Transverse colon (tissue), 4 donors: ENCODE data around the gene CLIC5. TPM values are rescaled to one million over a fixed set of nuclear protein-coding genes. Genes with fewer than 3 reads are reported as not detected.

Experiments used
- DNase-seq: peaks from one replicate; pipeline ENCODE4 v3.0.0-alpha.2; 2019
- H3K27ac ChIP-seq, 4 donors: fragments of 200-600 bp; sonication (generic); 2 replicates each; pipeline ENCODE4 v1.5.1; 2016 to 2018; ENCODE audit warnings: inconsistent platforms in 4 of 4
- H3K27me3 ChIP-seq: fragments of 200-600 bp; sonication (generic); 2 replicates; pipeline ENCODE4 v1.5.1; 2017; ENCODE audit warnings: inconsistent platforms
- H3K36me3 ChIP-seq, 4 donors: fragments of 200-600 bp; sonication (generic); 2 replicates each; pipeline ENCODE4 v1.5.1; 2017 to 2019; ENCODE audit warnings: inconsistent platforms in 4 of 4
- H3K4me1 ChIP-seq, 4 donors: fragments of 200-600 bp; sonication (generic); 2 replicates each; pipeline ENCODE4 v1.5.1; 2017 to 2020; ENCODE audit warnings: inconsistent platforms in 4 of 4
- H3K4me3 ChIP-seq, 4 donors: fragments of 200-600 bp; sonication (generic); 1 replicate in 1 of 4; 2 replicates in 3 of 4; pipeline versions ENCODE4 v1.5.1 to v1.6.1; 2017 to 2019; ENCODE audit warnings: inconsistent platforms in 4 of 4
- H3K9me3 ChIP-seq, 2 donors: fragments of 200-600 bp; sonication (generic); 2 replicates each; pipeline ENCODE4 v1.5.1; 2017 to 2019; ENCODE audit warnings: inconsistent platforms in 2 of 2
- EP300 ChIP-seq: sonication (generic); formaldehyde crosslinking; IDR thresholded peaks from one replicate; pipeline ENCODE4 v1.6.1; 2017; ENCODE audit warnings: antibody characterized with exemption, low read depth
- POLR2A ChIP-seq: fragments of 450-650 bp; IDR thresholded peaks from one replicate; pipeline ENCODE4 v1.6.1; 2016; ENCODE audit warnings: antibody characterized with exemption, mild to moderate bottlenecking, moderate library complexity
- POLR2AphosphoS5 ChIP-seq, 3 donors: sonication (generic); formaldehyde crosslinking; IDR thresholded peaks; one replicate each; pipeline ENCODE4 v1.6.1; 2016; ENCODE audit warnings: antibody characterized with exemption in 3 of 3
- WGBS, 2 donors: methylation state at CpG; one replicate each; pipeline ENCODE4 v1.1.5; 2018; ENCODE audit warnings: low coverage in 1 of 2; 5-methylcytosine and 5-hydroxymethylcytosine counted together
- in situ Hi-C, 4 donors: fragments of 200-750 bp; cut with MboI; loops; one replicate each; pipeline versions ENCODE4 v1.15.0 to v1.15.1; 2017; ENCODE audit warnings: low sequenced_read_pairs in 3 of 4, low pct_ligation_motif_present in 1 of 4, low pct_unique_long_range_greater_than_20kb in 1 of 4
- intact Hi-C: fragments of 100-400 bp; cut with DNase I; formaldehyde crosslinking; loops from one replicate; pipeline ENCODE4 v1.15.1; 2023; ENCODE audit warnings: low total_unique reads
- small RNA-seq, 4 donors: library from RNA; depleted of rRNA; stranded (forward); fragments of <200 nt; gene quantifications; one replicate each; pipeline ENCODE3, GENCODE V24; 2016
- total RNA-seq, 4 donors: library from RNA; depleted of rRNA; stranded (reverse); fragments of >200 nt; gene quantifications; one replicate each; pipeline ENCODE4 v1.1.0, GENCODE V29; 2016
- TF ChIP-seq, protein P1 (sequence below), 5 experiments: fragments of 200-600 bp in 3 of 5; fragments of 450-650 bp in 2 of 5; sonication (generic) in 3 of 5; IDR thresholded peaks; 1 replicate in 2 of 5; 2 replicates in 3 of 5; pipeline ENCODE4 v1.5.1; 2016 to 2017; ENCODE audit warnings: antibody characterized with exemption in 5 of 5, inconsistent platforms in 3 of 5, mild to moderate bottlenecking in 2 of 5, moderate library complexity in 1 of 5

CLIC5 gene
- total RNA-seq, 4 donors from 2014 or later = 5.0 to 222 (median 149) TPM

DNA sequence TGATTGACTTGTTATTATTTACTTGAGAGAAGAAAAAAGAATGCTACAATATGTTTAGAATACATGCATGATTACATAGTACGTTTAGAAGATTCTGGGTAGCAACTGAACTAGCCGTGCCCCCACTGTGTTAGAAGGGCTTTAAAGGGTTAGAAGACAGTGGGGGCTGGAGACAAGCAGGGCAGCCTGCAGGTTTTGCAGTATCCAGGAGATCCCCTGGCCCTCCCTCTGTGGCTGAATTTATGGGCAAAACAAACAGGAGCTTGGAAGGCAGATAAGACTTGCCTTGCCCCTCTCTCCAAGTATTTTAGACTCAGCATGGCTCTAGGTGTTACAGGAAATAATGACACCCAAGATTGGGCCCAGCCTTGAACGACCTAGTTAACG is 179.2 kb downstream of the CLIC5 start:
- intact Hi-C loops (no loop called here), in situ Hi-C loops (no loop called here)
- no peaks in the 10 kb centered on the region for H3K27me3 ChIP-seq
- H3K4me3 ChIP-seq = no peak overlapping the region
- WGBS, 2 donors = 65 to 72% methylated on average over 4 of the region's 4 CpGs
- no peaks in the 10 kb centered on the region for H3K4me1 ChIP-seq
- no peaks in the 10 kb centered on the region for H3K9me3 ChIP-seq
- no peaks in the 10 kb centered on the region for H3K36me3 ChIP-seq
- H3K27ac ChIP-seq = no peak overlapping the region
- DNase-seq = no peak
- TF ChIP-seq POLR2A (no peak), POLR2AphosphoS5 (IDR thresholded peaks at IDR 0.05) (no peak)

GRCh38 chr6:45835721-45836437 is 179.8 kb downstream of the CLIC5 start:
- in situ Hi-C loops = no loop called here
- Histone ChIP-seq H3K27ac (no peak overlapping the region), H3K4me1 (peaks cover 0 to 5% (median 0%) of the 10 kb centered on the region in 4 donors), H3K9me3 (no peaks in the 10 kb centered on the region), H3K36me3 (no peaks in the 10 kb centered on the region), H3K27me3 (no peaks in the 10 kb centered on the region), H3K4me3 (no peak overlapping the region)
- no peak for DNase-seq
- intact Hi-C loops = no loop called here
- WGBS, 2 donors = 50 to 72% methylated on average over 2 to 4 of the region's 4 CpGs
- TF ChIP-seq POLR2A = no peak
- no peak for TF ChIP-seq EP300
- TF ChIP-seq POLR2AphosphoS5 (IDR thresholded peaks at IDR 0.05) = no peak
- TF ChIP-seq, protein P1, sequence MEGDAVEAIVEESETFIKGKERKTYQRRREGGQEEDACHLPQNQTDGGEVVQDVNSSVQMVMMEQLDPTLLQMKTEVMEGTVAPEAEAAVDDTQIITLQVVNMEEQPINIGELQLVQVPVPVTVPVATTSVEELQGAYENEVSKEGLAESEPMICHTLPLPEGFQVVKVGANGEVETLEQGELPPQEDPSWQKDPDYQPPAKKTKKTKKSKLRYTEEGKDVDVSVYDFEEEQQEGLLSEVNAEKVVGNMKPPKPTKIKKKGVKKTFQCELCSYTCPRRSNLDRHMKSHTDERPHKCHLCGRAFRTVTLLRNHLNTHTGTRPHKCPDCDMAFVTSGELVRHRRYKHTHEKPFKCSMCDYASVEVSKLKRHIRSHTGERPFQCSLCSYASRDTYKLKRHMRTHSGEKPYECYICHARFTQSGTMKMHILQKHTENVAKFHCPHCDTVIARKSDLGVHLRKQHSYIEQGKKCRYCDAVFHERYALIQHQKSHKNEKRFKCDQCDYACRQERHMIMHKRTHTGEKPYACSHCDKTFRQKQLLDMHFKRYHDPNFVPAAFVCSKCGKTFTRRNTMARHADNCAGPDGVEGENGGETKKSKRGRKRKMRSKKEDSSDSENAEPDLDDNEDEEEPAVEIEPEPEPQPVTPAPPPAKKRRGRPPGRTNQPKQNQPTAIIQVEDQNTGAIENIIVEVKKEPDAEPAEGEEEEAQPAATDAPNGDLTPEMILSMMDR (IDR thresholded peaks at IDR 0.05) = no peak

DNA sequence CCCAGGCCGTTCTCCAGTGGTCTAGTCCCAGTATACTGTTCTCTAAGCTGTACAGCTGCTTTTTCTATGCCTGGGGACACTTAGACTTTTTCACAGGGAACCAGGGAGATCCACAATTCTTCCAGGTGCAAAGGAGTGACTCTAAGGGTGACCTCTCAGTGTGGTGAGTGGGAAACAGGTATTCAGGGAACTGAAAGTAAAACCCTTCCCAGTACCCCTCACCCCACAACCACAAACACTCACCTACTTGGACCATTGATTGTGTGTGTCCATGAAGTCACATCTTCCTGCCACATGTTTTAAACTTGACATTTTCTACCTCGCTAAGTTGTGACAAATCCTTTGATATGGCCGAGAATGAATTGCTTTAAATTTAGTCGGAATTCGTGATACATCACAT is 183.6 kb downstream of the CLIC5 start:
- H3K4me1 ChIP-seq = peaks cover 0 to 5% (median 0%) of the 10 kb centered on the region in 4 donors
- intact Hi-C loops = no loop called here
- H3K9me3 ChIP-seq = no peaks in the 10 kb centered on the region
- WGBS, 2 donors = 82 to 85% methylated on average over 5 of the region's 5 CpGs
- no peaks in the 10 kb centered on the region for H3K36me3 ChIP-seq
- H3K4me3 ChIP-seq = no peak overlapping the region
- H3K27me3 ChIP-seq = no peaks in the 10 kb centered on the region
- TF ChIP-seq, protein P1 (IDR thresholded peaks at IDR 0.05) = no peak
- TF ChIP-seq POLR2AphosphoS5 (IDR thresholded peaks at IDR 0.05) (no peak), POLR2A (no peak), EP300 (no peak)
- DNase-seq = no peak
- in situ Hi-C loops = no loop called here
- H3K27ac ChIP-seq = no peak overlapping the region

Small RNAs within 50 kb of the gene (small RNA-seq; reads per million reads assigned to genes)
- gene RNU6-754P = 0 reads per million in 4 donors

Other genes starting within 250 kb of the CLIC5 start
- gene ENPP4, start 114.1 kb upstream of the CLIC5 start, total RNA-seq = 10 to 100 TPM; 14.3 to 24.0 (median 19.8) TPM
- 1 to 10 TPM in 2 of 4 donors, not detected in 2; 3.3 to 5.5 TPM for gene ENPP5, start 155.1 kb upstream of the CLIC5 start, total RNA-seq